Measurements from ENCODE around the gene NTPCR.

NTPCR gene

DNA sequence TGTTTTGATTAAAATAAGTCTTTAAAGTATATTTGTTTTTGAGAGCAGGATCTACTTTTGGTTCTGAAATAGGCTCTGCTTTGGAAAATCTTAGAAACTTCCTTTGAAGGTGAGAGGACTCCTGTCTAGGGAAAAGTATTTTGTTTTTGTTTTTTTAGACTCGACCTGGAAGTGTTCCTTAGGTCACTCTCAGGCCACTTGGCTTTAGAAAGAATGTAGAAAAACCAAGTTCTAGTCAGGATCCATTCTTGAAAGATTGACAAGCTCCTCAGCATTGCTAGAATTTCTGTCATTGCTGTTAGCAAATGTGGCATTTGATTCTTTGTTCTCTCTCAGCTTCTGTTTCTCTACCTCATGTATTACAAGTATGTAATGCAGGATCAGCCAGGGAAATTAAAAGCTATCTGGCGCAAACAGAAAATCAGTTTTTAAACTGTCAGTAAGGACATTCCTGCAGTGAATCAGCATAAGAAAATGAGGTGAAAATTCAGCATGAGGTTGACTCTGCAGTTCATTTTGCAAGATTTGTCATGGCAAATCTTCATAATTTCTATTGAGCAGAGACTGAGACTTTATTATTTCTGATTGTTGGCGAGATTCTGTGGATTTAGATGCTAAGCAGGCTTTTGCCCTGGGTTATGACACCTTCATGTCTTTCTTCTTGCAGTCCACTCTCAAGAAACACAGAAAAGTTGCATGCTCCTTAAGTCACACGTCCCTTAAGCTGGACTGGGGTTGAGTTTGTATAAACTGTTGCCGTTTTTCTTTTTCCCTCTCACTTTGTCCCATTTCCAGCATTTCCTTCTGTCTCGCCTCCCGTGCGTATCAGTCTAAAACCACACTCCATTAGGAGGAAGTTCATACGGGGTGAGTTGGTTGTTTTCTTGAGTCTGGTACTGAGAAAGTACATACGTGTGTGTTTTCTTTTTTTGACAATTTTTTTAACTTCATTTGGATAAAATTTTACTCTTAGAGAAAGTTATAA, 12.6 kb downstream of the NTPCR start:
- no peak for DNase-seq (ENCODE audit: low read depth)

GRCh38 chr1:232964601-232965000, 14.2 kb downstream of the NTPCR start:
- DNase-seq (ENCODE audit: low read depth), result no peak

DNA sequence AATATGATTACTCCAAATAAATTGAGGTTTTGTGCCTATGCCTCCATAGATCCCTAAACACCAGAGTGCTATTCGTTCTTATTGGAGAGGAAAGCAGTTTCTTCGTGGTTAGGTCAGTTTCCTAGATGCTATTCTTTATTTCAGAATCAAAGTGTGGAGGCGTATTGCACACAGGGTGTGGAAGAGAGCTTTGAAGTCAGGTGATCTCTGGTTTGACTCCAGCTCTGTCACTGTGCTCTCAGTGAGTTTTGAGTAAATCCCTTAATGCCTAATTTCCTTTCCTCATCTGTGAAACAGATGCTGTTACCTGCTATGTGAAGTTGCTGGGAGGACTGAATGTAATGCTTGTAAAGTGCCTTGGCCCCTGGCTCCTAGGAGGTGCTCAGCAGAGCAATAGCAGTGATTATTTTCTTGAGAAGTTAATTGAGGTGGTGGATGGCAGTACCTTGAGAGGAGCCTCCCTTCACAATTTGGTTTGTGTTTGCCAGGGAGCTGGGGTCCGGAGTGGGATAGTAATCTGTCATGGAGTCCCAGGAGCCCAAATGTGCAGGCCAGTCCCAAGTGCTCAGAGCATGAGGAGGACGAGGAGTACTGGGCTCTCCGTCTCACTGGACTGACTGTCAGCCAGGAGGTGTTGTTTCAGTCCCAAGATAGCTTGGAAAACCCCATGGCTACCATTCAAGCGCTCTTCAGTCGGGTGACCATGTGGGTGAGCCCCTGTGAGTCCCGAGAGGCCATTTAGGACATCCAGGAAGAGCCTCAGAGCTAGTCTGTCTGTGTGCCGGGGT, 14.9 kb downstream of the NTPCR start:
- no peak for DNase-seq (ENCODE audit: low read depth)

DNA sequence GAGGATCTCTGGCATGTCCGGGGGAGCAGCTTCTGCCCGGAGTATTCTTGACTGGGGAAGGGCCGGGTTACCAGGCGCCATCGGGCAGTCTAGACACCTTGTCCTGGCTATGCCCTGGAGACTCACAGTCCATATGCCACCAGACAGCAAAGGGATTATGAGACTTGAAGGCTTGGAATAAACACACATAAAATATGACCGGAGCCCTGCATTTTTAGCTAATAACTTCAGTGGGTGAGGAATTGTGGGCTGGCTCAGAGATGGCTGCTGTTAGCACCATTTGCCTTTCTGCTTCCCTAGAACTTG, 15.5 kb downstream of the NTPCR start:
- DNase-seq (ENCODE audit: low read depth), result no peak

DNA sequence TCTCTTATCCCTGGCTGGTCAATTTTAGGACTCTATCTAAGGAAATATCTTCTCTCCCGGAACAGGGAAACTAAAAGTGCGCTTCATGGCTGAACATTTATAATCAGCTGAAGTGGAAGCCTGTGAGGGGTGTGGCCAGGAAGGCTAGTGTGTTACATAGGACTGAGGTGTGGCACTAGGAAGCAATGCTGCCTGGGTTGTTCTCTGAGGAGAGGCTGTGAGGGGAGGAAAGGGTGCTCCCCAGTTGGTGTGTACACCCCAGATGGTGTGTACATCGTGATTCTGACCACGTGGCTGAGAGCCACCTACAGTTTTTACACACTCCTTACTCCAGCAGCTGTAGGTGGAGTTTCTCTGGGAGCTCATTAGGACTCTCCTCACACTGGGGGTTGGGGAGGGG, 16.3 kb downstream of the NTPCR start:
- no peak for DNase-seq (ENCODE audit: low read depth)

- no peak for DNase-seq (ENCODE audit: low read depth)
These were observed 18.0 kb downstream of the NTPCR start for GRCh38 chr1:232968391-232968790.

- no peak for DNase-seq (ENCODE audit: low read depth)
These were observed 18.6 kb downstream of the NTPCR start for GRCh38 chr1:232968965-232969364.

GRCh38 chr1:232969799-232970198, 19.4 kb downstream of the NTPCR start:
- no peak for DNase-seq (ENCODE audit: low read depth)

DNA sequence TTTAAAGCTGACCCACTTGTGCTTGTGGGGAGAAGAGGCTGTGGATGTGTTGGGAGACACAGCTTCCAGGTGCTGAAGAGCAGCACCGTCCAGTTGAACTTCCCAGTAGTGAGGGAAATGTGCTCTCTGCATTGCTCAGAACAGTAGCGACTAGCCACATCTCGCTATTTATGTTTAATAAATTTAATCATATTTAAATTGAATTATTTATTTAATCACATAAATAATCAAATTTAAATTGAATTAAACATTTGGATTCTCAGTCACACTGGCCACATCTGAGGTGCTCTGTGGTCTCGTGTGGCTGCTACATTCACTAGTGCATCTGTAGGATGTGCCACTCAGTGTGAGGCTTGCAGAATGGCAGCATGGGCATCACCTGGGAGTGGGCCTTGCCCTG, 20.1 kb downstream of the NTPCR start:
- DNase-seq (ENCODE audit: low read depth), result no peak

DNA sequence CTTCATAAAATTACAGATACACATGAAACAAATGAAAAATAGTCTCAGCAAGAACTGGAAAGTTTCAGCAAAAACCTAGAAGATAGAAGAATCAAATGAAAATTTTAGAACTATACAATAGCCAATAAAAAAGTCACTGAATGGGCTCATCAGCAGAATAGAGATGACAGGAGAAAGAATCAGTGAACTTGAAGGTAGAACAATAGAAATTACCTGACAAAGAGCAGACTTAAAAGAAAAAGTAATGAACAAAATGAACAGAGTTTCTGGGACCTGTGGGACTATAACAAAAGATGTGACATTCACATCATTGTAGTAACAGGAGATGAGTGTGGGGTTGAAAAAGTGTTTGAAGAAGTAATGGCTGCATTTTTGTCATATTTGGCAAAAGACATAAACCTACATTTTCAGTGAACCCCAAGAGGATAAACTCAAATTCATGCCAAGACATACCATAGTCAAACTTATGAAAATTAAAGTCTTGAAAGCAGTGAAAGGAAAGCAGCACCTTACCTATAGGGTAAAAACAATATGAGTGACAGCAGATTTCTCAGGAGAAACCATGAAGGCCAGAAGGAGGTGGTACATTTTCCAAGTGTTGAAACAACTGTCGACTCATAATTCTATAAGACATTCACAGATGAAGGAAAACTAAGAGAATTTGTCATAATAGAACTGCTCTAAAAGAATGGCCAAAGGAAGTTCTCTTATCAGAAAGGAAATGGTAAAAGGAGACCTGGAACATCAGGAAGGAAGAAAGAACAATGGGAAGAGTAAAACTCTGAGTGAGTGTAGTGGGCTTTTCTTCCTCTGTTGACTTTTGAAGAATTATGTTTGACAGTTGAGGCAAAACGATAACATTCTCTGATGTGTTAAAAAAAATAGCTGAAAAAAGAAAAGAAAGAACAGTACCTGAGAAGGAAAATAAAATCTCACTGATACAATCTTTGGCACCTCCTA, 23.5 kb downstream of the NTPCR start:
- no peak for DNase-seq (ENCODE audit: low read depth)

- no peak for DNase-seq (ENCODE audit: low read depth)
These were observed 24.6 kb downstream of the NTPCR start for GRCh38 chr1:232974971-232975370.

DNA sequence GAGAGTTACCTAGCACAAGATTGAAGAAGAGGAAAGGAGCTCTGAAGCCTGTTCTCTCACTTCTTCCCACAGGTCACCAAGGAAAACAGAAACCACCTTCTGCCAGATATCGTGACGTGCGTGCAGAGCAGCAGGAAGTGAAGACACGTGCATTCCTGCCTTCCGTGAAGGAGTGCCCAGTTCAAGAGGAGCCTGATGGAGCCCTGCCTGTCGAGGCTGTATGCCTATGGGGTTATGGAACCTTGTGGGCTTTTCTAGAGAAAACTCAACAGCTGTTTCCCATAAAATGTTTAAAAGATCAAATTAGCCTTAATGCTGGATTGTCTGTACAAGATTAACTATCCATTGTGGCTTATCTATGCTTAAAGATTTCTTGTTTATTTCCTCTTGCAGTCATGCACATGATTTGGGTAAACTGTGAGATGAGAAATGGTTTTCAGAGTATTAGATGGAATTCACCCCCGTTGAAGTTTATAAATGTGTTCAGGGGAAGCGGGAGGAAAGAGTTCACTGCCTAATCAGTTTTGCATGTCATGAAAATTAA, 27.8 kb downstream of the NTPCR start:
- no peak for DNase-seq (ENCODE audit: low read depth)

GRCh38 chr1:232978815-232979214, 28.4 kb downstream of the NTPCR start:
- DNase-seq (ENCODE audit: low read depth), result no peak

GRCh38 chr1:232979558-232979957, 29.1 kb downstream of the NTPCR start:
- no peak for DNase-seq (ENCODE audit: low read depth)

DNA sequence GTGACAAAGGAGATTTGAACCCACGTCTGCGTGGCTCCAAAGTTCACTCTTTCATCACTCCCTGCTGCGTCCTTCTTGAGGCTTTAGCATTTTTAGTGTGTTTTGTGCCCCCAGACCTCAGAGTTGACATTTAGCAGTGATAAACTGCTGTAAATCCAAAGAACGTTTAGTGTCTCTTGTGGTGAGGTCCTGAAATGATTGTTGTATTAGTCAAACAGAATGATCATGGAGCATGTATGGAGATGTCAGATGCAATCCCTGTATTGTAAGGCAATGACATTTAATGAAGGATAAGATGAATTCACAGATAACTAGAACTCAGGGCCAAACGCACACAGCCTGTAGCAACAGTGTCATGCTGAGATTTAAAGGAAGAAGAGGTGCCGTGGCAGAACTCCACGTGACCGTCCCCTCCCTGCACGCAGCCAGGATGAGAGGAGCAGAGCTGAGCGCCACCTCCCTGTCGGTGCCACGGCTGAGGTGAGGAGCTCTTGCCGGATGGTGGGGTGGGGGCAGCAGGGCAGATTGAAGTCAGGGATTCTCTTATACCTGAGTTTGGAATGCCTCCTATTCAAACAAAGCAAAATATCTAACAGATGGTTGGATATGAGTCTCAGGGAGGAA, 30.1 kb downstream of the NTPCR start:
- no peak for DNase-seq (ENCODE audit: low read depth)

DNA sequence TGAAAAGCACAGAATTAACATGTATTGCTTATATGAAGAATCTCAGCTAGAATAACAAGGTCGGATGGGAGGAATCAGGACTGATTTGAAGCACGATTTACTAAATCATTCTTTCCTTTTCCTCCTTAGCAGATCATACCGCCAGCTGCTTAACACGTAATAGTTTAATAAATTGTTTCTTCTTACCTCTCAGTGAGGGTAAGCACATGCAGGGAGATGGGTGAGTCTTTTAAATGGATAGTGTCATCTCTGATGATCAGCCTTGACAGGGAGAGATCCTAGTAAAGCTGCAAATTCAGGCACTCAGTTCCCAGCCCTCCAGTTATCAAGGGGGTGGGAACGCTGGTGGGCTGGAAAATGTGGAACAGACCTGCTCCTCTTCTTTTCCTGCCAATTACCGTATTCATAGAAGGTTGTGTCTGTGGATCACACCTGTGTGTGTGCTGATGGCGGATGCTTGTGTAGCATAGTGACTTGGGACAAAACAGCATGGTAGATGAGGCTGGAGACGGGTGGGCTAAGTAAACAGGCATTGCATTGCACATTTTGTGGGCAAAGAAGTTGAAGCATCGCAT, 30.7 kb downstream of the NTPCR start:
- DNase-seq (ENCODE audit: low read depth), result no peak

DNA sequence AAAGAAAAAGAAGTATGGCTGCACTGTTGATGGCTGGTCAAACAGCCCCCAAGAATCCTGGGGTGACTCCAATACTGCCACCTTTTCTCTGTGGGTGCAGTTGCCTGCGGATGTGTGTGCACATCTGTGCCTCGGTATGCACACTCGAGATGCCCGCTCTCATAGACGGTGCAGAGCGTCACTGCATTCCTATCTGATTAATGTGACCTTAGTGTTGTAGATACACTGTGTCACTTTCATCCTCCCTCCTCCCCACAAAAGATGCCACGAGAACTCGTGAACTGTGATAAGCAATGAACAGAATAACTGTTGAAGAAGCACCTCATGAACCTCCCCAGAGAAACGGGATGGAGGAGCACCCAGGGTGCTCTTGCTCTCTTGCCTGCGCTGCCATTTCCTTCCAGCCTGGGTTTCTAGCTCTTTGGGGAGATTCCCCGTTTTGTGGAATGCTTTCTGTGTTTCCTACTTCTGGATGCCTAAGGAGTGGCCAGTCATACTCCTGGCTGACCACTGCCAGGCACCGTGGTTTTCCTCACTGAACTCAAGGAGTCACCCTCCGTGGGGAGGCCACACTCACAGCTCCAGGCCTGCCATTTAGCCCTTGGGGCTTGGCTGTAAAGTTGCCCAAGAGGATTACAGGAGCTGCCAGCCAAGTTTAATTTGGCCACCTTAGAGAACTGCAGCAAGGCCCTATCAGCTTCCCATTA, 32.0 kb downstream of the NTPCR start:
- DNase-seq (ENCODE audit: low read depth), result no peak

GRCh38 chr1:232983375-232983774, 33.0 kb downstream of the NTPCR start:
- DNase-seq (ENCODE audit: low read depth), result no peak

DNA sequence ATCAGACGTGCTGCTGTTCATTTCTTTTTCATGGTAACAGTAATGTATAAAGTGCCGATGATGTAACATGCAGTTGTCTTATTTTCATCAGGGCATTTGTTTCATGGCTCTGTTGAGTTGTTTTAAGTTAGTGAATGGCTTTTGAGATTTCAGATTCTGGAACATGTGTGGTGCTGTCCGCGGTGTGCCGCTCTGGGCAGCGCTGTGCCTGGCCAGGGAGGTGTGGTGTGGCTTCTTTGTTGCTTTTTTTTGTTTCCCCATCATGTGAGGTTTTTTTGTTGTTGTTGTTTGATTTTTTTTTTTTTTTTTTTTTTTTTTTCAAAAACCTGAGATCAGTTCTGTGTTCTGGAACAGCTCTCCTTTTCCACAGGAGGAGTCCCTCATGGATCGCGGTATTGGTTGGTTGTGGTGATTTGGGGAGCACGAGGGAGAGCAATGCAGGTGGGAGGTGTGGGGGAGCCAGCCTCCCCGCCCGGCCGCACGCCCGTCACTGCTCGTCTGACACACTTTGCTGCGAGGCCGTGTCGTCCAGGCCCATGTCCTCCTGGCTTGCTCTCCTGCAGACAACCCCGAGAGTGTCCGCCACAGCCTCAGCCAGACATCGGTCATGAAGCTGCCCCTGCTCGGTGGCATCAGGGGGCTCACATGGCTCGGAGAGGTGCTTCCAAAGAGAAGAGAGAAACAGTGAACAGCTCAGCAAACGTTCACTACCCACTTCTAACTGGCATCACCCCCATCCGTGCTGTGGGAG, 33.6 kb downstream of the NTPCR start:
- no peak for DNase-seq (ENCODE audit: low read depth)

Data from HS-27A (cell line).